ENCODE measurements around the gene F2RL1. TPM values are rescaled to one million over a fixed set of nuclear protein-coding genes. Genes with fewer than 3 reads are reported as not detected.
"Not testable (repeated sequence)": the region's sequence is repeated elsewhere in the genome, so short reads cannot be mapped to it uniquely, and the experiment has no call there.

The F2RL1 gene
- total RNA-seq, 1 donor from 2014 or later: 32.4 TPM

GRCh38 chr5:76851728-76852369 is 33.0 kb downstream of the F2RL1 start:
- DNase-seq: no peak

GRCh38 chr5:76852772-76853171 is 33.9 kb downstream of the F2RL1 start:
- no peak for DNase-seq

GRCh38 chr5:76853741-76854140 is 34.9 kb downstream of the F2RL1 start:
- DNase-seq: not testable (repeated sequence)

DNA sequence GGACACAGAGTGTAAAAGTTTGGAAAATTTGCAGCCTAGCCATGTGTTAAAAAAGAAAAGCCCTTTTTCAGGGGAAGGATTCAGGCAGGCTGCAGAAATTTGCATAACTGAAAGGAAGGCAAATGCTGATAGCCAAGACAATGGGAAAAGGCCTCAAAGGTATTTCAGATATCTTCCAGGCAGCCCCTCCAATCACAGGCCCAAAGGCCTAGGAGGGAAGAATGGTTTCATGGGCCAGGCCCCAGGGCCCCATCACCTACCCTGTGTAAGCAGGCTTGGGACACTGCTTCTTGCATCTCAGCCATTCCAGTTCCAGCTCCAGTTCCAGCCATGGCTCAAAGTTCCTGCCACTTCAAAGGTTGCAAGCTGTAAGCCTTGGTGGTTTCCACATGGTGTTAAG is 35.8 kb downstream of the F2RL1 start:
- DNase-seq: no peak

DNA sequence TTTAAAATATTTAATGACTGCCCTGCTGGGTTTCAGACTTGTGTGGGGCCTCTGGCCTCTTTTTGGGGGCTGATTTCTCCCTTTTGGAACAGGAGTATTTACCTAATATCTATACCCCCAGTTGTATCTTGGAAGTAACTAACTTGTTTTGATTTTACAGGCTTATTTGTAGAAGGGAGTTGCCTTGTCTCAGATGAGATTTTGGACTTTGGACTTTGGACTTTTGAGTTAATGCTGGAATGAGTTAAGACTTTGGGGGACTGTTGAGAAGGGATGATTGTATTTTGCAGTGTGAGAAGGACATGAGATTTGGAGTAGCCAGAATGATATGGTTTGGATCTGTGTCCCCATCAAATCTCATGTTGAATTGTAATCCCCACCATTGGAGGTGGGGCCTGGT is 36.7 kb downstream of the F2RL1 start:
- not testable (repeated sequence) for DNase-seq

DNA sequence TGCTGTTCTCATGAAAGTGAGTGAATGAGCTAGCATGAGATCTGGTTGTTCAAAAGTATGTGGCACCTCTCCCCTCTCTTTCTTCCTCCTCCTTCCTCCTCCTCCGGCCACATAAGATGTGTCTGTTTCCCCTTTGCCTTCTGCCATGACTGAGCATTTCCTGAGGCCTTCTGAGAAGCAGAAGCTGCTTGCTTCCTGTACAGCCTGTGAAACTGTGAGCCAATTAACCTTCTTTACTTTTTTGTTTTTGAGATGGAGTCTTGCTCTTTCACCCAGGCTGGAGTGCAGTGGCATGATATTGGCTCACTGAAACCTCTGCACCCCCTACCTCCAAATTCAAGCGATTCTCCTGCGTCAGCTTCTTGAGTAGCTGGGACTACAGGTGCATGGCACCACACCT is 37.1 kb downstream of the F2RL1 start:
- DNase-seq: no peak

GRCh38 chr5:76856800-76857199 is 38.0 kb downstream of the F2RL1 start:
- DNase-seq: not testable (repeated sequence)

DNA sequence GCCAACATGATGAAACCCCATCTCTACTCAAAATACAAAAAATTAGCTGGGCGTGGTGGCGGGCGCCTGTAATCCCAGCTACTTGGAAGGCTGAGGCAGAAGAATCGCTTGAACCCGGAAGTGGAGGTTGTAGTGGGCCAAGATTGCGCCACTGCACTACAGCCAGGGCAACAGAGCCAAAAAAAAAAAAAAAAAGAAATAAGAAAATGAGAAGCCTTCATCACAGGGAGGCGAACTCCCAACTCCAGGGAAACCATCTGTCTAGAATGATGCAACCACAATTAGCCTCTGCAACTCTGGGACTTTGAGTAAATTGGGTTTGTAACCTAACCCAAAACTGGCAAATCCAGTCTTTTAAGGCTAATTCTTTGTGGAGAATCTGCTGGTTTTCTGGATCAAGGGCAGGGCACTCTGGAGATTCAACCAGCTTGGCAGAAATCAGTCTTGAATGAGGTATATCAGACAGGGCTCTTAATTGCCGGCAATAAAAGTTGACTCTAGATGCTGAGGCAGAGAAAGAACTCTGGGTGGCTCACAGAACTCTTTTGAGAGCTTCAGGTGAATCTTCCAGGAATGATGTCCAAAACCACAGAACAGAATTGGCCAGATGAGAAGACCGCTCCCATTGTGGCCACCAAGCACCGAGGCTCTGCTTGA is 40.9 kb downstream of the F2RL1 start:
- no peak for DNase-seq

GRCh38 chr5:76861612-76862011 is 42.8 kb downstream of the F2RL1 start:
- DNase-seq: no peak

- DNase-seq: no peak
Observed at GRCh38 chr5:76863001-76863400, 44.2 kb downstream of the F2RL1 start.

- no peak for DNase-seq
Observed at GRCh38 chr5:76866503-76866902, 47.7 kb downstream of the F2RL1 start.

DNA sequence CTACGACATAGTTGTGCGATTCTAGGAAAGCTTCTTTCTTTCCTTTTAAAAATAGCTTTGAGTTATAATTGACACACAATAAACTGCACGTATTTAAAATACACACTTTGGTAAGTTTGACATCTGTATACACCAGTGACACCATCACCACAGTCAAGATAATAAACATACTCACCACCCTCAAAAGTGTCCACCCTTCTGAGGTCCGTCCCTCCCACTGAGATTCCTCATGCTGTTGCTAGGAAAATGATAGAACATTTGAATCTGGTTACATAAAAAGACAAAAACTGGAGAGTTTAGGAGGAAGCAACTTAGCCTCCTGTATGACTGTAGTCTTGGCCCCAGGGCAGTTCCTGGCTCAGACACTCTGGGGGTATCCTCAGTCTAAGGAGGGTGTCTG is 48.2 kb downstream of the F2RL1 start:
- no peak for DNase-seq

DNA sequence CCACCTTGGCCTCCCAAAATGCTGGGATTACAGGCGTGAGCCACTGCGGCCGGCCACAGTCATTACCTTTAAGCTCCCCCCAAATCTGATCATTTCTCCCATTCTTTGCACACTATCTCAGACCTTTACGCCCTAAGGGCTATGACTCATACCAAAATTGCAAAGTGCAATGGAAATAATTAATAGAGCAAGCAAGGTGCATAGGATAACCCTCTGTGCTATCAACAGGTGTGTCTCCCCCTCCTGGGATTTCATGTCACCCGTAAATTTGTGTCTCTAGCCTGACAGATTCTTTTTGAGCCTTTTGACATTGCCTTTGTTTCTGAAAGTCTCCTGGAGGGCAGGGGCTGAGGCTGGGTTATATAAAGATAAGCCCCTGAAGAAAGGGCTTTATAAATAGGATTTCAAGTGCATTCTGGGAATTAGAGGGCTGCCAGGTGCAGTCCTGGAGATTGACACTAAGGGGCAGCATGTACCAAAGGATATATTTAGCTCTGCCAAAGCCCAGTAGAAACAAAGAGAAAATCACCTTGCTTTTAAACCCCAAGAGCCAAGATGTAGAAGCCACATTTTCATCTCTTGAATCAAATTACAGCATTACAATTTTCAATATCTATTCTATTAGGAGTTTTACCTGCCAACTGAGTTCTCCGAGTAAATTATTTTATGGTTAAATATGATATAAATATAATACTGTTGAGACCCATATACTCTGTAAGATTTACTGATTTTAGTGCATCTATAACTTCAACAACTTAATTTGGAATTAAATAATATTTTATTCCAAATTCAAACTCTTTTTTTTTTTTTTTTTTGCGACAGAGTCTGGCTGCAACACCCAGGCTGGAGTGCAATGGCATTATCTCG is 49.2 kb downstream of the F2RL1 start:
- peak; percentile 29 for DNase-seq

DNA sequence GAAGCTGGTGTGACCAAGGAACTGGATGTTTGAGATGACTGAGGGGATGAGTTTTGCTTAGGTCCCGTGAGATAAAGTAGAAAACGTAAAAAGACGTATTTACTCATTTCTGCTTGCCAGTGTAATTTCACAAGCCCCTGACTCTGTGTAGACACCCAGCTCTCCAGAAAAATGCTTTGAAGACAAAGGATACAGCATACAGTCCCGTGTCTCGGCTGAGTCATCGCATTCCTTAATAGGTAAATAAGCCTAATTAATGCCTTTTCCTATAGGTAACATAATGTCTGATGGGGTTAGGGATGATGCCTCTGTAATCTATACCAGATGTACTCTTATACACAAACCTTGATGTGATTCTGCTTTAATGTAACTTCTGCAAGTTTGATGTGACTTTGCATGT is 51.2 kb downstream of the F2RL1 start:
- DNase-seq: no peak

DNA sequence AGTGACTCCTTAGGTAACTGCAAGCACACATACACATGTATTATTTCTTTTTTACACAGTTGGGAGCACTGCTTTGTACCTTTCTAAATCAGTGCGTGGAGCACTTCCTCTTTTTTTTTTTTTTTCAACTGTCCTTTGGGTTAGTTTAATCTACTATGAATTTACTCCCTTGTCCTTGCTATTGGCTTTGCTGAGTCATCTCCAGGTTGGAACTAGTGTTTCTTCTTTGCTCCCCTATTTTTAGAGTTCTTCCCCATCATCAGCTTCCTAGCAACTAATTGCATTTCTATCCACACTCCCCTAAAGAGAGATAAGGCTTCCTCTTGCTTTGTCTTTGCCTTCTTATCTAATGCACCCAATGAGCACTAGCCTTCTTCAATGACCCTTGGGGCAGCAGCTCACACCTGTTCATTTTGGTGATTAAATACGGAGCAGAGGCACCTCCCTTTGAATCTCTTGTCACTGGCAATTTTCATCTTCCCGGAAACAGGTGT is 55.3 kb downstream of the F2RL1 start:
- DNase-seq: no peak

Small RNAs within 50 kb of the gene (small RNA-seq; reads per million reads assigned to genes)
- gene RN7SL208P (ENCODE audit: low replicate concordance): not detected

Other genes starting within 250 kb of the F2RL1 start
- gene F2RL2, start 195.6 kb upstream of the F2RL1 start, total RNA-seq: 12.3 TPM
- 59.2 TPM for gene F2R, start 102.9 kb upstream of the F2RL1 start, total RNA-seq
- 0.30 TPM for gene S100Z, start 31.0 kb downstream of the F2RL1 start, total RNA-seq
- 0.20 TPM for gene CRHBP, start 134.0 kb downstream of the F2RL1 start, total RNA-seq
- gene AGGF1, start 211.4 kb downstream of the F2RL1 start, total RNA-seq: 15.9 TPM

Data from skin of body (tissue), 3 donors.